NCI-H1048 (cell line): ENCODE results near the gene MAOA.
"Not testable (repeated sequence)": the region's sequence is repeated elsewhere in the genome, so short reads cannot be mapped to it uniquely, and the experiment has no call there.

Source experiments
- DNase-seq: peaks from one replicate; lab custom pipeline; 2025; lab: John Stamatoyannopoulos, UW

The MAOA gene

GRCh38 chrX:43664258-43664657 lies 8.2 kb downstream of the MAOA start:
- no peak for DNase-seq

- DNase-seq, result no peak
Measured at GRCh38 chrX:43664708-43665107, 8.6 kb downstream of the MAOA start.

GRCh38 chrX:43666311-43666912 lies 10.3 kb downstream of the MAOA start:
- DNase-seq, result no peak

- DNase-seq, result not testable (repeated sequence)
Measured at GRCh38 chrX:43675965-43676628, 20.0 kb downstream of the MAOA start.

- no peak for DNase-seq
Measured at GRCh38 chrX:43676971-43677572, 21.0 kb downstream of the MAOA start.

DNA sequence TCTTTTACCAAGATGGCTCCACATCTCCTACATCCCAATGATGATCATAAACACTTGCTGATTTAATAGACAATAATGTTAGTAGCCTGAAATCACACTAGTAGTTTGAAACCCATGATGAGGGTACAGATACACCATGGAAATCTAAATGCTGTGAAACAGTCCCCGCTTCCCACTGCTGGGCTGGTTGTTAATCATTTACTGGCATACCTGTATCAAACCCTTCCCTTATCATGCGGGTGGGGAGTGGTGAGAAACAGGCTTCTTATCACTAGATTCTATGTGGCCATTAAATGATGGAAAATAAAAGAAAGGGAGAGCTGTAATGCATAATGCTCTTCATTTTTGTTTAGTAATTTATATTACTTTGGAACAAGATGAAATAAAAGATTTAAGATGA lies 21.9 kb downstream of the MAOA start:
- no peak for DNase-seq

DNA sequence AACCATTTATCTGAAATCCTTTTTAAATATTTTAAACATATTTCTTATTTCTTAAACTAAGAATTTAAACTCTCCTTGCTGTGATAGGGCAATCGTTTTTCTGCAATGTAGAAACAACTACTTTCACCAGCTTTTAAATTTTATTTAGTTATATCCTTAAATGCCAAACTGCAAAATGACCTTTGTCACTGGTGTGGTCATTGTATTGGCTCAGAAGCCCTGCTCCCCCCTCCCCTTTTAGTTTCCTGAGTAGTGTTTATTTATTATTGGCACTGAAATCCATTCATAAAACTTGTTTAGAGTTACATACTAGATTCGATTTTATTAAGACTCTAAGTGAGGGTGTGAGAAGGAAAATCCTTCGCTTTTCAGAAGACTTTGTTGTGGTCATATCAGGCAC lies 23.0 kb downstream of the MAOA start:
- no peak for DNase-seq

GRCh38 chrX:43679778-43680177 lies 23.7 kb downstream of the MAOA start:
- DNase-seq, result no peak

- no peak for DNase-seq
Measured at GRCh38 chrX:43682726-43683125, 26.6 kb downstream of the MAOA start.

DNA sequence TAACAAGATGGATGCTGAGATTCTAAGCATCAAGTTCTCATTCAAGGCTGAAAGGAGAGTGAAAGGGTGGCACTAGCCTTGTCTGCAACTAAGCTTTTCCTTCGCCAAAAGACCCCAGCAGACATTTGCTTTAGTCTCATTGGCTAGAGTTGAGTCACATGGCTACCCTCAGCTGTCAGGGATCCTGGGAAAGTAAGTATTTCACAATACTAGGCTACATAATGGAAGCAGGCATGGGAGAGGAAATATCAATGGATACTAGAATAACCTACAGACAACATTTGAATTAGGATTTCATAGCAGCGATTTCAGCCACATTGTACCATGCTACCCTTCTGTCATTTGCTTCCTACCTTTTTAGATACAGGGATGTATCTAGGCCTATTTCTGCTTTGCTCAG lies 29.1 kb downstream of the MAOA start:
- no peak for DNase-seq

DNA sequence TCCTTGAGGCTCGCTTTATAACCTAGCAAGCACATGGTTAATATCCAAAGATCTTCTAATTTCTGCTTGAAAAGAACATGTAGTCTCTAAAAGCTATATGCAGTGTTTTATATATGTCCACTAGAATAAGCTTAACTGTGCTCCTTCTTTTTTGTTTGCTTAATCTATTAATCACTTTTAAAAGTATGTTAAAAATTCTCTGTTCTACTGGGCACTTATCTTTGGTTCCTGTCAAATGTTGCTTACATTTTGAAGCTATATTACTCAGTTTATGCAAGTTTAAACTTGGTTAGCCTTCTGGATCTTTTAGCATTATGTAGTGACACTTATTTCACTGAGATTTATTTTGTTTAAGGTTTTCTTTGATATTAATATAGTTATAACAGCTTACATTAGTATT lies 32.5 kb downstream of the MAOA start:
- no peak for DNase-seq

GRCh38 chrX:43693602-43694406 lies 37.7 kb downstream of the MAOA start:
- DNase-seq, result no peak

GRCh38 chrX:43699475-43699874 lies 43.4 kb downstream of the MAOA start:
- DNase-seq, result no peak

- DNase-seq, result no peak
Measured at GRCh38 chrX:43702079-43702524, 46.0 kb downstream of the MAOA start.

- no peak for DNase-seq
Measured at GRCh38 chrX:43702660-43703059, 46.6 kb downstream of the MAOA start.

- DNase-seq, result no peak
Measured at GRCh38 chrX:43703211-43703791, 47.2 kb downstream of the MAOA start.

- no peak for DNase-seq
Measured at GRCh38 chrX:43706786-43707370, 50.8 kb downstream of the MAOA start.

DNA sequence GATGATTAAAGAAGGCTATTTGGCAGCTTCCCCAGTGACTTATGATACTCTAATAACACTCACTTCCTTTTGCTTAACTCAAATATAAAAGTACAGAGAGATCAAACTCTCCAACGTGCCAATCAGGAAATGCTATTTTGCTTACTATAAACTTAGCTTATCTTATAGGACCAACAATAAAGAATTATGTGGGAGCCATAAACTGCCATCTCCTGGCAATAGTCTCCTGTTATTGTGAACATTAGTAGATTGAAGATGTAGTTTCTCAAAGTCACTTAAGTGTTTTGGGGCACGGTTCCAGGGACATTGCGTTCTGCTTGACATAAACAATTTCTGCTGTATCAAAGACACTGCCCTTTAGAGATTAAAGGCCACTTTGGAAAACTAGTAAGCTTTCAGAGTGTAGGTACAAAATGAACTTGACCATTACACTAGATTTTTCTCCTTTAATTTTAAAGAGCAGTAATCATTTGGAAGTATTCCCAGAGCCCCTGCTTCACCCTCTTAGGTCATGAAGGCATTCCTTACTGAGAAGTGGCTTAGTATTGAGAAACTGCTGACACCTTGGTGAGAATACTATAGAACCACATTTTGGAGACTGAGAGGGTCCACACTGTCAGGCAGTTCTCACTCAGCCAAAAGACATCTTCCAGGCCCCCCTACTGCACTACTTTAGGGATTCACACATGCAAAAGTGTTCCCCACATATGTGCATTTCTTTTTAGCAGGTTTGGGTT lies 51.9 kb downstream of the MAOA start:
- no peak for DNase-seq

GRCh38 chrX:43716144-43716543 lies 60.0 kb downstream of the MAOA start:
- no peak for DNase-seq

- DNase-seq, result no peak
Measured at GRCh38 chrX:43716696-43717095, 60.6 kb downstream of the MAOA start.

- DNase-seq, result no peak
Measured at GRCh38 chrX:43717161-43717560, 61.1 kb downstream of the MAOA start.
